Measurements from ENCODE around the gene HMBS.

HMBS gene

GRCh38 chr11:119077839-119078238, 6.8 kb upstream of the HMBS start:
- DNase-seq = no peak

- DNase-seq = no peak
Measured at GRCh38 chr11:119078675-119079420, 5.8 kb upstream of the HMBS start.

DNA sequence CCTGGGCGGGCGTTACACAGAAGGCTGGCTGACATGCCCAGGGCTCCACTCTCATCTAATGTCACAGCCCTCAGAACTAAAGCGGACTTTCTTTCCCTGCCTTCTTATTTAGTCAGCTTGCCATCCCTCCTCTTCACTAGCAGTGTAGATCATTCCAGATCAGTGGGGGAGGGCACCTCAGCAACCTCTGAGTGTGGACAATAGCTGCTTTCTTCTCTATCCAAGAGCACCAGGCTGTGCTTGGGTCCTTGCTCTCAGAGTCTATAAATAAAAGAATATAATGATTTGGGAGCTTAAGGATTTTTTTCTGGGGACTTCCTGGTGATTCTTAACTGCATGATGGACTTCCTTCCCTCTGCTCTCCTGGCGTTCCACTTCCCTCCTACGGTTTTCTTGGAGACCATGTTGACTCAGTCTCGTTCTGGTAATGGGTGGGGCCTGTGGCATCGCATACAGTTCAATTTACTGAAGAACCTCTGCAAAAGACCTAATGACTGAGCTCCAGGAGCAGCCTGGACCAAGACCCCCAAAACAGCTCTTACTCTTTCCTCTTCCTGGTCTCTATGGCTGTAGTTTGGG, 2.9 kb upstream of the HMBS start:
- DNase-seq = no peak

DNA sequence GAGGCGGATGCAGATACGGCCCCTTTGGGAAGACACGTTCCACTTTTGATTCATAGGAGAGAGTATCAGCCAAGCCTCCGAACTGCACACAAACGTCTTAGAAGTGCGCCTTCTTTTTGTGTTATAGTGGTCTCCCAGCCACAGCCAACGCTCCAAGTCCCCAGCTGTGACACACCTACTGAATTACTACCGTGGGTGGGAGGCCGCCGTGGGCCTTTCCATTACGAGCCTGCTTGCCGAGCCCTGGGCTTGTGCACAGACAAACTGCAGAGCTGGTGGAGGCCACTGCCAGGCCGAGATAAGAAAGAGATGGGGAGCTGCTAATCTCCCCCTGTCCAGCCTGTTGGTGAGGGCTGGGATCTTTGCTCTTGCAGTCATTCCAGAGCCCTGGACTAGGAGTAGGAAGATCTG, 761 bp downstream of the HMBS start:
- DNase-seq = peak; percentile 49

DNA sequence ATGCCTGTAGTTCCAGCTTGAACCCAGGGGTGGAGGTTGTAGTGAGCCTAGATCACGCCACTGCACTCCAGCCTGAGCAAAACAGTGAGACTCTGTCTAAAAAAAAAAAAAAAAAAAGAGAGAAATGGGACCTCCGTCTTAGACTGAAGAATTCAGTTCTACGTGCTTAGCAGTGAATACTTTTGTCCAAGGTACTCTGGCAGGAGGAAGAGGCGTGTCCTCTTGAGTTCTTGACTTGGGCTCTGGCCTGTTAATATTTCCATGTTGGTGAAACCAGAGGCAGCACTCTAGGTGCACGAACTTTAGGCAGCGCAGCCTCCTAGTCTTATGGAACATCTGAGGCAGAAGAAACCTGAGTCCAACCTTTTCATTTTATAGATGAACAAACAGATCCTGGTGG, 2.4 kb downstream of the HMBS start:
- no peak for DNase-seq

DNA sequence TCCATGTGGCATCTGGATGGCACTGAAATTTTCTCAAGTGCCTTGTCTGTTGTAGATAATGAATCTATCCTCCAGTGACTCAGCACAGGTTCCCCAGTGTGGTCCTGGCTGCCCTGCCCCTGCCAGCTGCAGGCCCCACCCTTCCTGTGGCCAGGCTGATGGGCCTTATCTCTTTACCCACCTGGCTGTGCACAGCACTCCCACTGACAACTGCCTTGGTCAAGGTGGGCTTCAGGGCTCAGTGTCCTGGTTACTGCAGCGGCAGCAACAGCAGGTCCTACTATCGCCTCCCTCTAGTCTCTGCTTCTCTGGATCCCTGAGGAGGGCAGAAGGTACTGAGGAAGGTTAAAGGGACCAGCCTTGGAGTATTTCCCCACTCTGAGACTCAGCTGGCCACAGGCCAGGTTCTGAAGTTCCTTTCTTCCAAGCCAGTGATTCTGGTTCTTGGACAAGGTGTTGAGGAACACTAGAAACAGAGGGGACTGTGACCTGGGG, 3.1 kb downstream of the HMBS start:
- DNase-seq = no peak

GRCh38 chr11:119088406-119088805, 3.7 kb downstream of the HMBS start:
- DNase-seq = no peak

DNA sequence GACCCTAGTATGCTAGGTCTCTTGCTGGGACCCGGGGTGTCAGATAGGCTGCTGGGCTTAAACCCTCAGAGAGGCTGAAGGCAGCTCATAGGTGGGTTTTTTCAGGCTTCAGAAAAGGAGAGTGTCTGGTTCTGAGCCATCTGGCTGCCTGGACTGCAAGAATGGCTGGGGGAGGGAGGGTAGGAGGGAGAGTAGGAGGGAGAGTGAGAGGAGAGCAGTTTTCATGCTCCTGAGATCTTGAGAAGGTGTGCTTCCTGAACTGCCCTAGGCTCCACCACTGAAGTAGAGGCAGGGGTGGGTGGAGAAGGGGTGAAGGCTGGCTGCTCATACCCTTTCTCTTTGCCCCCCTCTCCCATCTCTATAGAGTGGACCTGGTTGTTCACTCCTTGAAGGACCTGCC, 4.6 kb downstream of the HMBS start:
- DNase-seq = no peak

DNA sequence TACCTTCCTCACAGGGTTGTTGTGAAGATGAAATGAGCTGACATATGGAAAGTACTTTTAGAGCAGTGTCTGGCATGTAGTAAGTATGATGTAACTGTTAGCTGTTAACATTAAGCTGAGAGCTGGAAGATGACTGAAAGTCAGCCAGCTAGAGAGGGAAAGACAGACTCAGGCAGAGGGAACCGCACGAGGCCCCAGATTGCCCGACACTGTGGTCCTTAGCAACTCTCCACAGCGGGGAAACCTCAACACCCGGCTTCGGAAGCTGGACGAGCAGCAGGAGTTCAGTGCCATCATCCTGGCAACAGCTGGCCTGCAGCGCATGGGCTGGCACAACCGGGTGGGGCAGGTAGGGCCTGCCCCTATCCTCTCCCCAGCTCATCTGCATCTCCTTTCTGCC, 6.5 kb downstream of the HMBS start:
- no peak for DNase-seq

GRCh38 chr11:119091966-119092879, 7.5 kb downstream of the HMBS start:
- no peak for DNase-seq

DNA sequence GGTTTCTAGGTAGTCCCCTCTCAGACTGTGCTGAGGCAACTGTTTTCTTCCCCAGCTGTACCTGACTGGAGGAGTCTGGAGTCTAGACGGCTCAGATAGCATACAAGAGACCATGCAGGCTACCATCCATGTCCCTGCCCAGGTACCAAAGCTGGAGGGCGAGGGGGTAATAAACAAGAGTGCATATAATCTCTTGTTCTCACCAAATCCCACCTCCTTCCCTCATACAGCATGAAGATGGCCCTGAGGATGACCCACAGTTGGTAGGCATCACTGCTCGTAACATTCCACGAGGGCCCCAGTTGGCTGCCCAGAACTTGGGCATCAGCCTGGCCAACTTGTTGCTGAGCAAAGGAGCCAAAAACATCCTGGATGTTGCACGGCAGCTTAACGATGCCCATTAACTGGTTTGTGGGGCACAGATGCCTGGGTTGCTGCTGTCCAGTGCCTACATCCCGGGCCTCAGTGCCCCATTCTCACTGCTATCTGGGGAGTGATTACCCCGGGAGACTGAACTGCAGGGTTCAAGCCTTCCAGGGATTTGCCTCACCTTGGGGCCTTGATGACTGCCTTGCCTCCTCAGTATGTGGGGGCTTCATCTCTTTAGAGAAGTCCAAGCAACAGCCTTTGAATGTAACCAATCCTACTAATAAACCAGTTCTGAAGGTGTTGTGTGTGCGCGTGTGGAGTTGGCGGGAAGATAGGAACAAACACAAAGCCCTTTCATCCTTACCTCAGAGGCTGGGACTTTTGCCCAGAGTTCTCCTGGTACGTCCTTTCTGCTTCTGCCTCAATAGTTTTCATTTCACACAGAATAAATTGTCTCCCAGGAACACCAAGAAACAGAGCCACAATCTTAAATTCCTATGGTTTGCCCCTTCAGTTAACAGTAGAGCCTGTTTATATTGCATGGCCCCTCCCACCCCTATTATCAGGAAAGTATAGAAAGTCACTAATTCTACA, 8.5 kb downstream of the HMBS start:
- no peak for DNase-seq

GRCh38 chr11:119093942-119094815, 9.5 kb downstream of the HMBS start:
- peak; percentile 45 for DNase-seq

DNA sequence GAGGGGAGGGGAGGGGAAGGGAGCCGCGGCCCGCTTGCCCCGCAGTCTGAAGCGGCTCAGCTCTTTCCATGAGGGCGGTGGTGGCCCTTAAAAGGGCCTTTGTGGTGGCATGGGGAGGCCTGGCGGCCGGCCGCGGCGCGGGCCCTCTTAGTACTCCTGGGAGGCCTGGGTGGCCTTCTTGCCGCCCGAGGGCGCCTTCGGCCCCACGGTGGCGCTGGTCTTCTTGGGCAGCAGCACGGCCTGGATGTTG, 10.1 kb downstream of the HMBS start:
- no peak for DNase-seq

GRCh38 chr11:119095066-119095880, 10.6 kb downstream of the HMBS start:
- peak; percentile 100 for DNase-seq

- DNase-seq = no peak
Measured at GRCh38 chr11:119099711-119100110, 15.0 kb downstream of the HMBS start.

GRCh38 chr11:119100246-119100970, 15.7 kb downstream of the HMBS start:
- DNase-seq = no peak

- peak; percentile 37 for DNase-seq
Measured at GRCh38 chr11:119100994-119101758, 16.5 kb downstream of the HMBS start.

DNA sequence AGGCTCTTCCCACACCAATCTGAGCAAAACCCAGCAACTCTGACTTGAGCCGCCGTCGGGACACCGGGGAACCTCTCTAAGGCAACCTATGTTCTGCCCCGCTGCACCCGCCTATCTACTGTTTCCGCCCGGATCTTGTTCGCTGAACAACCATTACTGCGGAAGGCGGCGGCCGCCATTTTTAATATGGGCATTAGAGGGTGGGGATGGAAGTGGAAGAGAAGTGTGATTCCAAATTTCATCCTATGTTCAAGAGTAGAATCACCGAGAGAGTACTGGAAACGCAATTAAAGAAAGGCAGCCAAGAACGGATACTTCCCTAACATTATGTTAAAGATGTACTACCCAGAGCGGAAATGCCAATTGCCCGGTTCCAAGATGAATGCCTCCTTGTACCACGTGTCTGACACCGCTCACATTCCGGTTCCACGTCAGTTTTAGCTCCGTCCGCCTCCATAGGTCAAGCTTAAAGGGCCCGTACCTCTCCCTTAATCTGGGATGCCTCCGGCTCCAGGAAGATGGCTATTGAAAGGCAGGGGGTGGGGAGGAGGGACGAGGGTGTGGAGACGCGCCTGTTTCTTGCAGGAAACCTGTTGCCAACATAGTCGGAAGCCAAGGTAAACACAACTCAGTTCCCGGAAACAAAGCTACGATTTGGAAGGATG, 17.2 kb downstream of the HMBS start, which contains the start of gene DPAGT1:
TSS of gene DPAGT1 (minus strand) at position 95 of the 665 bp plus-strand sequence. CDS start 198 bp downstream, outside the sequence.
- DNase-seq = peak; percentile 88
